ENCODE measurements around the gene THOP1.

Gene THOP1

DNA sequence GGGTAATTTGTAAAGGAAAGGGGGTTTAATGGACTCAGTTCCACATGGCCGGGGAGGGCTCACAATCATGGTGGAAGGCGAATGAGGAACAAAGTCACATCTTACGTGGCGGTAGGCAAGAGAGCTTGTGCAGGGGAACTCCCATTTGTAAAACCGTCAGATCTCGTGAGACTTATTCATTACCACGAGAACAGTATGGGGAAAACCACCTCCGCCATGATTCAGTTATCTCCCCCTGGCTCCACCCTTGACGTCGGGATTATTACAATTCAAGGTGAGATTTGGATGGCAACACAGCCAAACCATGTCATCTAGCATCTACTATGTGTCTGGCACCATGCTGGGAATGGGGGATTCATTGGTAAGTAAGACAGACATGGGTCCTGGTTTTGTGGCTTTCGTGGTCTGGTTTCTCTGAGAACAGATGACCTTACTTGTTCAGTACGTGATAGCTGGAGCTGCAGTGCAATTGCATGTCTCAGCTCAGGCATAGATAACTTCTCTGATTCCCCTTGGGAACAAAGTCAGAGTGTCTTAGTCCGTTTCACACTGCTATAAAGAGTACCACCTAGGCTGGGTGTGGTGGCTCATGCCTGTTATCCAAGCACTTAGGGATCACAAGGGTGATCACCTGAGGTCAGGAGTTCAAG is 42.7 kb downstream of the THOP1 start:
- H3K4ac ChIP-seq (ENCODE audit: low read depth in 1 of 2, low read length in 2 of 2) = no peak overlapping the region

DNA sequence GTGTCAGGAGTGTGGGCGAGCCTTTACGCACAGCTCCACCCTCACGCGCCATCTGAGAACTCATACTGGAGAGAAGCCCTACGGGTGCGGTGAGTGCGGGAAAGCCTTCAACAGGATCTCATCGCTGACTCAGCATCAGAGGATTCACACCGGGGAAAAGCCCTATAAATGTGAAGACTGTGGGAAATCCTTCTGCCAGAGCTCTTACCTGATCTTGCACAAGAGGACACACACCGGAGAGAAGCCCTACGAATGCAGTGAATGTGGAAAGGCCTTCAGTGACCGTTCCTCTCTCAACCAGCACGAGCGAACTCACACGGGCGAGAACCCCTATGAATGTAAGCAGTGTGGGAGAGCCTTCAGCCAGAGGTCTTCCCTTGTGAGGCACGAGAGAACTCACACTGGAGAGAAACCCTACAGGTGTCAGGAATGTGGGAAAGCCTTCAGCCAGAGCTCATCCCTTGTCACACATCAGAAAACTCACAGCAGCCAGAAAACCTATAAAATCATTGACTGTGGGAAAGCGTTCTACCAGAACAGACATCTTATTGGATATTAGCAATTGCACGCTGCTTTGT is 49.1 kb downstream of the THOP1 start:
- Histone ChIP-seq H3K9me3 (ENCODE audit: control insufficient read depth, low read length) (peaks cover 72% of the 10 kb centered on the region), H3K36me3 (ENCODE audit: control insufficient read depth in 1 of 2, insufficient read depth in 2 of 2, low read depth in 1 of 2, low read length in 2 of 2) (peaks cover 26 to 29% of the 10 kb centered on the region in 2 experiments), H3K18ac (ENCODE audit: low read depth in 1 of 2, low read length in 2 of 2) (no peak overlapping the region), H2BK15ac (ENCODE audit: low read depth, poor library complexity, severe bottlenecking) (no peak overlapping the region), H3K27ac (ENCODE audit: low read length, poor library complexity, severe bottlenecking) (no peak overlapping the region), H3K27me3 (ENCODE audit: control insufficient read depth in 1 of 2, insufficient read depth in 1 of 2, low read length in 2 of 2) (no peaks in the 10 kb centered on the region), H2AK5ac (ENCODE audit: low read length, severe bottlenecking) (no peak overlapping the region), H3K4me1 (ENCODE audit: control insufficient read depth, insufficient read depth, low read depth, low read length) (no peaks in the 10 kb centered on the region), H4K91ac (ENCODE audit: low read length) (no peak overlapping the region), H3K79me1 (replicated peaks; ENCODE audit: low read length, poor library complexity, severe bottlenecking) (no peaks in the 10 kb centered on the region), H3K4me3 (ENCODE audit: insufficient read depth in 1 of 2, low read depth in 1 of 2, low read length in 2 of 2) (peak overlapping the region in 1 of 2 experiments; percentile 62), H2BK5ac (ENCODE audit: low read depth, low read length, poor library complexity, severe bottlenecking) (no peak overlapping the region), H3K4ac (ENCODE audit: low read depth in 1 of 2, low read length in 2 of 2) (no peak overlapping the region), H2AFZ (ENCODE audit: low read depth, low read length) (no peak overlapping the region), H4K8ac (ENCODE audit: low read length) (no peak overlapping the region), H3K9ac (ENCODE audit: low read length) (no peak overlapping the region), H3K4me2 (ENCODE audit: low read length, poor library complexity, severe bottlenecking) (no peak overlapping the region), H3K23ac (ENCODE audit: low read length in 2 of 2) (no peak overlapping the region), H2BK120ac (ENCODE audit: low read depth, low read length) (no peak overlapping the region), H2BK12ac (ENCODE audit: low read length in 2 of 2) (no peak overlapping the region), H3K14ac (ENCODE audit: low read length in 2 of 2) (no peak overlapping the region)
- DNase-seq = no peak
- WGBS = 91% methylated on average over 19 of the region's 19 CpGs

More for the DNA sequence above, 42.7 kb downstream of the THOP1 start:
- DNase-seq = no peak
- Histone ChIP-seq H3K18ac (ENCODE audit: low read depth in 1 of 2, low read length in 2 of 2) (no peak overlapping the region), H4K8ac (ENCODE audit: low read length) (no peak overlapping the region), H3K14ac (ENCODE audit: low read length in 2 of 2) (no peak overlapping the region), H3K23ac (ENCODE audit: low read length in 2 of 2) (no peak overlapping the region), H2BK15ac (ENCODE audit: low read depth, poor library complexity, severe bottlenecking) (no peak overlapping the region), H3K9ac (ENCODE audit: low read length) (no peak overlapping the region), H3K4me3 (ENCODE audit: insufficient read depth in 1 of 2, low read depth in 1 of 2, low read length in 2 of 2) (no peak overlapping the region), H4K91ac (ENCODE audit: low read length) (no peak overlapping the region), H3K79me1 (replicated peaks; ENCODE audit: low read length, poor library complexity, severe bottlenecking) (no peaks in the 10 kb centered on the region), H3K27me3 (ENCODE audit: control insufficient read depth in 1 of 2, insufficient read depth in 1 of 2, low read length in 2 of 2) (no peaks in the 10 kb centered on the region), H2BK120ac (ENCODE audit: low read depth, low read length) (no peak overlapping the region), H2AFZ (ENCODE audit: low read depth, low read length) (no peak overlapping the region), H2AK5ac (ENCODE audit: low read length, severe bottlenecking) (no peak overlapping the region), H2BK5ac (ENCODE audit: low read depth, low read length, poor library complexity, severe bottlenecking) (no peak overlapping the region), H3K27ac (ENCODE audit: low read length, poor library complexity, severe bottlenecking) (no peak overlapping the region), H2BK12ac (ENCODE audit: low read length in 2 of 2) (no peak overlapping the region), H3K9me3 (ENCODE audit: control insufficient read depth, low read length) (peaks cover 50% of the 10 kb centered on the region), H3K4me1 (ENCODE audit: control insufficient read depth, insufficient read depth, low read depth, low read length) (no peaks in the 10 kb centered on the region), H3K36me3 (ENCODE audit: control insufficient read depth in 1 of 2, insufficient read depth in 2 of 2, low read depth in 1 of 2, low read length in 2 of 2) (peaks cover 43 to 44% of the 10 kb centered on the region in 2 experiments), H3K4me2 (ENCODE audit: low read length, poor library complexity, severe bottlenecking) (no peak overlapping the region)
- WGBS = 94% methylated on average over 13 of the region's 13 CpGs

DNA sequence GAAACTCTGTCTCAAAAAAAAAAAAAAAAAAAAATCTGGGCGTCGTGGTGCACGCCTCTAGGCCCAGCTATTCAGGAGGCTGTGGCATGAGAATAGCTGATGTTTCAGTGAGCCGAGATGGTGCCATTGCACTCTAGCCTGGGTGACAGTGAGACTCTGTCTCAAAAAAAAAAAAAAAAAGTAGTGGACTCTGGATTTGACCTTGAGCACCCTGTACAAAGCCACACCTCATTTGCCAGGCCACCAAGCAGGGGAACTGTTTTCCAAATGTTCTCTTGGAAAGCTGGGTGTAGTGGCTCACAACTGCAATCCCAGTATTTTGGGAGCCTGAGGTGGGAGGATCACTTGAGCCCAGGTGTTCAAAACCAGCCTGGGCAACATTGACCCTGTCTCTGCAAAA is 52.1 kb downstream of the THOP1 start:
- Histone ChIP-seq H2BK5ac (ENCODE audit: low read depth, low read length, poor library complexity, severe bottlenecking) (no peak overlapping the region), H3K9ac (ENCODE audit: low read length) (no peak overlapping the region), H3K4me3 (ENCODE audit: insufficient read depth in 1 of 2, low read depth in 1 of 2, low read length in 2 of 2) (no peak overlapping the region), H2AK5ac (ENCODE audit: low read length, severe bottlenecking) (no peak overlapping the region), H3K23ac (ENCODE audit: low read length in 2 of 2) (no peak overlapping the region), H3K4ac (ENCODE audit: low read depth in 1 of 2, low read length in 2 of 2) (no peak overlapping the region), H3K79me1 (replicated peaks; ENCODE audit: low read length, poor library complexity, severe bottlenecking) (peaks cover 8% of the 10 kb centered on the region), H2AFZ (ENCODE audit: low read depth, low read length) (no peak overlapping the region), H3K27me3 (ENCODE audit: control insufficient read depth in 1 of 2, insufficient read depth in 1 of 2, low read length in 2 of 2) (no peaks in the 10 kb centered on the region), H4K91ac (ENCODE audit: low read length) (no peak overlapping the region), H2BK120ac (ENCODE audit: low read depth, low read length) (no peak overlapping the region), H3K9me3 (ENCODE audit: control insufficient read depth, low read length) (peaks cover 51% of the 10 kb centered on the region), H3K4me1 (ENCODE audit: control insufficient read depth, insufficient read depth, low read depth, low read length) (peaks cover 5% of the 10 kb centered on the region), H4K8ac (ENCODE audit: low read length) (no peak overlapping the region), H3K4me2 (ENCODE audit: low read length, poor library complexity, severe bottlenecking) (no peak overlapping the region), H3K14ac (ENCODE audit: low read length in 2 of 2) (no peak overlapping the region), H2BK15ac (ENCODE audit: low read depth, poor library complexity, severe bottlenecking) (no peak overlapping the region), H3K18ac (ENCODE audit: low read depth in 1 of 2, low read length in 2 of 2) (no peak overlapping the region), H3K27ac (ENCODE audit: low read length, poor library complexity, severe bottlenecking) (no peak overlapping the region), H2BK12ac (ENCODE audit: low read length in 2 of 2) (no peak overlapping the region), H3K36me3 (ENCODE audit: control insufficient read depth in 1 of 2, insufficient read depth in 2 of 2, low read depth in 1 of 2, low read length in 2 of 2) (peaks cover 26% of the 10 kb centered on the region in 2 experiments)
- 90% methylated on average over 4 of the region's 4 CpGs for WGBS
- no peak for DNase-seq
